Fibroblast of villous mesenchyme (primary cell): ENCODE data around the gene P3H1. TPM values are rescaled to one million over a fixed set of nuclear protein-coding genes. Genes with fewer than 3 reads are reported as not detected.
"Not testable (repeated sequence)": the region's sequence is repeated elsewhere in the genome, so short reads cannot be mapped to it uniquely, and the experiment has no call there.

Experiments used
- DNase-seq: peaks from one replicate; pipeline ENCODE4 v3.0.0-alpha.2; 2010; ENCODE audit warnings: low read depth
- H3K4me3 ChIP-seq: 2 replicates; pipeline ENCODE4 v1.5.1; 2011; ENCODE audit warnings: low read depth, mild to moderate bottlenecking, low read length
- CTCF ChIP-seq: IDR thresholded peaks from 2 replicates; pipeline ENCODE4 v1.5.1; 2012; ENCODE audit warnings: low read depth, mild to moderate bottlenecking, low read length; ENCODE audit not compliant: insufficient read depth
- total RNA-seq: library from RNA; depleted of rRNA; stranded (reverse); fragments of >200 nt; gene quantifications from 2 replicates; pipeline ENCODE4 v1.2.3, GENCODE V29; 2012

The P3H1 gene
- total RNA-seq, 1 donor = 212 TPM

DNA sequence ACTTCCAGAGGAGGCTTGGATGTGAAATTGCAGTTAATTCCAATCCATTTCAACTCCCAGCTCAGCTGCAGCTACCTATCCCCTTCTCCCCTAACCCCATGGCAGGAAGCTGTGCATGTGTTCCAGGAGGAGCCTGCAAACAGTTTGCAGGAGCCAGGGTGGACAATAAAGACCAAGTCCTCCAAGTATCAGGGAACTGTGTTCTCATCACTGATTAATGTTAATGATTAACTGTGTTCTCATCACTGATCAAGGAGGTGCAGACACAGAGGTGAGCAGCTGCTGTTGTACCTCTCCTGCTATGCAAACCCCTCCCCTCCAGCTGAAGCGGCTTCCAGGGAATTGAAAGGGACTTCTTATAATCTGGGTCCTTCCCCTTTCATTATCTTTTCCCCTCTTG is 46.0 kb downstream of the P3H1 start:
- TF ChIP-seq CTCF = no peak
- no peak overlapping the region for H3K4me3 ChIP-seq
- DNase-seq = no peak

DNA sequence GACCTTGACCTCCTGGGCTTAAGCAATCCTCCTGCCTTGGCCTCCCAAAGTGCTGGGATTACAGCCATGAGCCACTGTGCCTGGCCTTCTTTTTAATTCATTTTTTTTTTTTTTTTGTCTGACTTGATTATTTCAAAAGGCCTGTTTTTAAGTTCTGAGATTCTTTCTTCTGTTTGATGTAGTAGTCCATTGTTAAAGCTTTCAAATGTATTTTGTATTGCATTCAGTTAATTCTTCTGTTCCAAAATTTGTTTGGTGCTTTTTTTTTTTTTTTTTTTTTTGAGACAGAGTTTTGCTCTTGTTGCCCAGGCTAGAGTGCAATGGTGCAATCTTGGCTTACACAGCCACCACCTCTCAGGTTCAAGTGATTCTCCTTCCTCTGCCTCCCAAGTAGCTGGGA is 52.4 kb downstream of the P3H1 start:
- not testable (repeated sequence) for DNase-seq, H3K4me3 ChIP-seq

- no peak for DNase-seq
- H3K4me3 ChIP-seq = no peak overlapping the region
- no peak for TF ChIP-seq CTCF
Measured at GRCh38 chr1:42713293-42713692, 53.5 kb downstream of the P3H1 start.

DNA sequence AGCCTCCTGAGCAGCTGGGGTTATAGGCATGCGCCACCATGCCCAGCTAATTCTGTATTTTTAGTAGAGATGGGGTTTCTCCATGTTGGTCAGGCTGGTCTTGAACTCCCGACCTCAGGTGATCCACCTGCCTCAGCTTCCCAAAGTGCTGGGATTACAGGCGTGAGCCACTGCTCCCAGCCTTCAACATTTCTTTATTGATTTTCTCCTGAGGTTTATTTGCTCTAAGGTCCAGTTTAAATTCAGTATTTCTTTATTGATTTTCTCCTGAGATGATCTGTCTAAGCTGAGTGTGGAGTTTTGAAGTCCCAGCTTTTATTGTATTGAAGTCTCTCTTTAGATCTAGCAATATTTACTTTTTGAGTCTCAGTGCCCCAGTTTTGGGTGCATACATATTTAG is 54.0 kb downstream of the P3H1 start:
- not testable (repeated sequence) for H3K4me3 ChIP-seq, DNase-seq

DNA sequence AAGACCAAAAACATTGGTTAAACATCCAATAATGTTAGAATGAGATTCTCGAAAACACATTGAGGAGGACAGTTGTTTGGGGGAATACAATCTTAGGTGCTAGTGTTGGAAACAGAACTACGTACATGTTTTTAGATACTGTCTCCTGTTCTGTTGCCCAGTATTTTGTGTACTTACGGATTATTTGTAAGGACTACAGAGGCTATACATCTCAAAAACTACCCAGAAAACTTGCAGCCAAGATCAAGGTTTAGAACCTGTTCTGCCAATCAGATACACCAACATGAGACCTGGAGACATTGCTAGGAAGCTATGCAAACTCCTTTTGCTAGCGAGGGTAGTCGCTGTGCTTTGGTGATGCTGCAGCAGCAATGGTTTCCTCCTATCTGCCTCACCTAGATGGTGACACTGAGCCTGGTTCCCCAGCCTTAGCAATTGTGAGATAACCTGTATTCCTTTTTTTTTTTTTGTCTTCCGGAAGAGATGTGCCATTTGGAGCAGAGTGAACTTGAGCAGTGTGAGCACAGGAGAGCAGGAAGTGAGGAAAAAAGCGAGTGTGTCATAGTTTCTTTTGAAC is 62.9 kb downstream of the P3H1 start:
- no peak for TF ChIP-seq CTCF
- DNase-seq = no peak
- no peak overlapping the region for H3K4me3 ChIP-seq

GRCh38 chr1:42700006-42700405 is 66.8 kb downstream of the P3H1 start:
- no peak overlapping the region for H3K4me3 ChIP-seq
- DNase-seq = no peak
- TF ChIP-seq CTCF = no peak

GRCh38 chr1:42698081-42698813 is 68.6 kb downstream of the P3H1 start:
- no peak for DNase-seq
- TF ChIP-seq CTCF = no peak
- H3K4me3 ChIP-seq = no peak overlapping the region

Other genes with a start within 250 kb of the P3H1 start
- gene PPIH, start 108.6 kb downstream of the P3H1 start, total RNA-seq = 16.0 and 20.9 TPM in 2 replicates
- gene YBX1, start 84.6 kb downstream of the P3H1 start, total RNA-seq = 557 and 578 TPM in 2 replicates
- gene CLDN19, start 26.8 kb downstream of the P3H1 start, total RNA-seq = not detected in 2 replicates
- gene C1orf50, start 221 bp upstream of the P3H1 start, total RNA-seq = 3.2 and 5.2 TPM in 2 replicates
- under 0.01 TPM in 2 replicates for gene TMEM269, start 18.0 kb upstream of the P3H1 start, total RNA-seq
- 14.2 and 14.8 TPM in 2 replicates for gene ERMAP, start 50.1 kb upstream of the P3H1 start, total RNA-seq
- gene SVBP, start 50.4 kb upstream of the P3H1 start, total RNA-seq = 15.8 and 17.3 TPM in 2 replicates
- gene ZNF691, start 79.6 kb upstream of the P3H1 start, total RNA-seq = 6.4 and 11.2 TPM in 2 replicates
- gene SLC2A1, start 191.8 kb upstream of the P3H1 start, total RNA-seq = 90.8 and 118 TPM in 2 replicates